ENCODE results near the gene CCNDBP1.
A peak's percentile ranks its signal among the peaks of the same experiment; 100 is the strongest.
"Not testable (repeated sequence)": the region's sequence is repeated elsewhere in the genome, so short reads cannot be mapped to it uniquely, and the experiment has no call there.

Gene CCNDBP1, protein sequence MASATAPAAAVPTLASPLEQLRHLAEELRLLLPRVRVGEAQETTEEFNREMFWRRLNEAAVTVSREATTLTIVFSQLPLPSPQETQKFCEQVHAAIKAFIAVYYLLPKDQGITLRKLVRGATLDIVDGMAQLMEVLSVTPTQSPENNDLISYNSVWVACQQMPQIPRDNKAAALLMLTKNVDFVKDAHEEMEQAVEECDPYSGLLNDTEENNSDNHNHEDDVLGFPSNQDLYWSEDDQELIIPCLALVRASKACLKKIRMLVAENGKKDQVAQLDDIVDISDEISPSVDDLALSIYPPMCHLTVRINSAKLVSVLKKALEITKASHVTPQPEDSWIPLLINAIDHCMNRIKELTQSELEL

DNA sequence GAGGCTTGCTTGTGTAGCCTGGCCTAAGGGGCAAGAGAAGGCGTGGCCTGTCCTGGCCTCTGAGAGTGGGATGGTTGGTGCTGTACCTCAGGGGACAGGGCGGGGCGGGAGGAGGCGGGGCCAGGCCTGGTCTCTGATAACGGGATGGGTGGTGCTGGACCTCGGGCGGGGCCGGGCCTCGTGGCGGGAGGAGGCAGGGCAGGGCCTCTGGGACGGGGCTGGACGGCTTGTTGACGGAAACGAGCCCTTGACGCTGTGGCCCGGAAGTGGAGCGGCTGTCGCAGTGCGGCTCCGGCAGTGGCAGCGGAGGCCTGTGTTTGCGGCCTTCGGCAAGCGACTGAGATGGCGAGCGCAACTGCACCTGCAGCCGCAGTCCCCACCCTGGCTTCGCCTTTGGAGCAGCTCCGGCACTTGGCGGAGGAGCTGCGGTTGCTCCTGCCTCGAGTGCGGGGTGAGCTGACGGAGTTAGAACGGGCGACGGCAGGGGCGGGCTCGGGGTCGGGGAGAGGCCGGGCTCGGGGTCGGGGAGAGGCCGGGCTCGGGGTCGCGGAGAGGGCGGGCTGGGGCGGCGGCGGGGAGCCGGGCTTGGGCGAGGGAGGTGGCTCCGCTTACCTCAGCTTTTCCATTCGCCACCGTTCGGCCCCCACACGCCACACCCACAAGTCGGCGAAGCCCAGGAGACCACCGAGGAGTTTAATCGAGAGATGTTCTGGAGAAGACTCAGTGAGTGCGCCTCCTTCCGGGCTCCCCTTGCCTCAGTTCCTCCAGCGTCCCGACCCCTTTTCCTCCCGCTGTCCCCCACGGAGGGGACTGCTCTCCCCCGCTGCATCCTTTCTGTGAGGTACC lies at the start of gene CCNDBP1:
Gene CCNDBP1 (plus strand): TSS at position 247 of the 846 bp plus-strand sequence. CDS start 96 bp downstream, at position 343.
- DNase-seq (ENCODE audit: low spot score) = peak; percentile 92

DNA sequence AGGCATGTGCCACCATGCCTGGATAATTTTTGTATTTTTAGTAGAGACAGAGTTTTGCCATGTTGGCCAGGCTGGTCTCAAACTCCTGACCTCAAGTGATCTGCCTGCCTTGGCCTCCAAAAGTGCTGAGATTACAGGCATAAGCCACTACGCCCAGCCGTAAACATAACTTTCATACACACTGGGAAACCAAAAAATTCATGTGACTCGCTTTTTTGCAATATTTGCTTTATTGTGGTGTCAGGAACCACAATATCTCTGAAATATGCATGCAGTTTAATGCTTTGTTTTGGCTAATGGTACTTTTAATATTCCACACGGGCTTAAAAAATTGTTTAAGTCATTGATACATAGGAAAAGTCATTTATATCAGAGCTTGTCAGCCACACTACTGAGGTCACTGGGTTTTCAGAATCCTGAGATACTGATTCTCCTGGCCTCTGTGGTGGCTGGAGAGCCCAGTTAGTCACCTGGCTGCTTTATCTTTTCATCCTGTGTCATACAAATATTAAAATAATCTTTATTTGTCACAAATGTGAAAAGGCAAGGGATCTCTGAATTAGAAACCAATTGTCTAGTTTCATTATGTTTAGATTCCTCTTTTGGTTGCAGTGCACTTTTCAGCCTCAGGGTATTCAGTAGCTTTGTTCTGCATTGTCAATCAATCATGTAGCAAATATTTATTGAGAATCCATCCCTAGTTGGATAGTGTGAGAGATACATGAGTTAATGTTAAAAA lies 41.8 kb upstream of the CCNDBP1 start:
- DNase-seq (ENCODE audit: low spot score) = no peak

DNA sequence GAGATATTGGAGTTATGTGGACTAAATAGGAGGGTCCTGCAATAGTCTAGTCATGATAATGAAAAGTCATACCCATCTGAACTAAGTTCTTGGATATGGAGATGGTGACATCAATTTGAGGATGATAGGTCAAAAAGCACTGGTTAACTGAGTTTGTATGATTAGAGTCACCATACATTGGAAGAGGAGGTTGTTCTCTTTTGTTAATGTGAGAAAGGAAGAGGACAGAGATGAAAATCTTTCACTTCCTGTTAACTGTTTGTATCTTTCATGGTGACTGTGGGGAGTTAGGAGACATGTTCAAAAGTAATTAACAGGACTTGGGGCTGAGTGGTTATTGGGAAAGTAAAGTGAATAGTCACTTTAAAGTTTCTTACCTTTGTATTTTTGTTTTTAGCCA lies 40.7 kb upstream of the CCNDBP1 start:
- no peak for DNase-seq (ENCODE audit: low spot score)

DNA sequence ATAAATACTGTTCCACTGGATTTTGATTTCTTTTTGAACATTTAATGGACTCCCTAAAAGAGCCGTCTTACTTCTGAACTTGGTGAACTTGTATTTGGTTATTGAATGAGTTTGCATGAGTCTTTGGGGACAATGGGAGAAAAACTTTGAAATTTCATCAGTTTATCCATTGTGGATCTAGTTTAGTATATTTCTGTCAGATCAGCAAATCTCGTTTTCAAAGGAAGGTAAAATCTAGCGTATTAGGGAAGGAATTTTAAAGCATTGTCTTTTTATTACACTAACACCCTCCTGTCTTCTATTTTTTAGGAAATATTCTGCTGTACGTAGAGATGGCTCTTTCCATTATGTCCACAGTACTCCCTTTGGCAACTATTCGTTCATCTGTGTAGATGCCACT lies 39.0 kb upstream of the CCNDBP1 start:
- DNase-seq (ENCODE audit: low spot score) = no peak

DNA sequence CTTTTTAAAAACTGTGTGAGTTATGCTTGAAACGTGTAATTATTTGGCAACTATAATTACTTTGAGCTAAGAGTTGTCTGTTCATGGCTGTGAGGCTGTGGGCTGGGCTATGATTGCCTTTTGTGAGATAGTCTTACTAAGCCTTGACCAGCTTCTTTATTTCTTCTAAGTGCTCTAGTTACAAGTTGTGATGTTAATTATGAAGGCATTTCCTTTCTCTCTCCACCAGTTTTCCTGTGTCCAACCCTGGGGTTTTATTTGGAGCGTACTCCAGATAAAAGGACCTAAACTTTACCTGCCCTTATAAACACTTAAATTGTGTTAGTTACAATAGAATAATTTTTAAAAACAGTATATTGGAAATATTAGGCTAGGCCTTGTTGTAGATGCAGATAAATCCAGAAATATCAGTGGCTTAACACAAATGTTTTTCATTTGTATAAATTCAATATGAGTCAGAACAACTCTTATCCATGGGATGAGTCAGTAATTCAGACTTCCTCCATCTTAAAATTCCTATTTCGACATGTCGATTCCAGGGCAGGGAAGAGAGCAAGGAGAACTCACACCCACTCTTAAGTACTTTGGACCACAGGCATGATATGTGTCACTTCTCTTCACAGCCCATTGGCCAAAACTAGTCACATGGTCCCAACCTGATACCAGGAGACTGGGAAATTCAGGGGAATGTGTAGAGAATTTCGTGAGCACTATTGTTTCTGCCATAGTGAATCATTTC lies 34.8 kb upstream of the CCNDBP1 start:
- peak; percentile 17 for DNase-seq (ENCODE audit: low spot score)

DNA sequence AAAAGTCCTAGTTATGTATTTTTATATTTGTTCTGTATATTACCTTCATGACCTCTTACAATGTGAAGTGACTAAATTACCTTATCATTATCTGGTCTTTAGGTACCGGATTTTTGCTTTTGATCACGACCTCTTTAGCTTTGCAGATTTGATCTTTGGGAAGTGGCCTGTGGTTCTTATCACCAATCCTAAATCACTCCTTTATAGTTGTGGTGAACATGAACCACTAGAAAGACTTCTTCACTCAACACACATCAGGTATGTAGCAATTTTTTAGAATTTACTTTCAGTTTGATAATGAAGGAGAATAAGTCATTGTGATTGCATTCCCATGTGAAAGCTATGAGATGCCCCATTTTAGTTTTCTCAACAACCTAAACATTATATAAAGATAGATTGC lies 33.5 kb upstream of the CCNDBP1 start:
- DNase-seq (ENCODE audit: low spot score) = no peak

DNA sequence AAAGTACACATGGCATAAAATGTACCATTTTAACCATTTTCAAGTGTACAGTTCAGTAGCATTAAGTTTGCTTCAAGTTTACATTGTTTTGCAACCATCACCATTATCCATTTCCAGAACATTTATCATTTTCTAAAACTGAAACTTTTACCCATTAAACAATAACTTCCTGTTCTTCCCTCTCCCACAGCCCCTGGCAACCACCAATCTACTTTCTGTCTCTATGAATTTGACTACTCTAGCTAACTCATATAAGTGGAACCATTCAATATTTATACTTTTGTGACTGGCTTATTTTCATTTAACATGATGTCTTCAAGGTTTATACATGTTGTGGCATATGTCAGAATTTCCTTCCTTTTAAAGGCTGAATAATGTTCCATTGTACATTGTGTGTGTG lies 31.9 kb upstream of the CCNDBP1 start:
- DNase-seq (ENCODE audit: low spot score) = no peak

DNA sequence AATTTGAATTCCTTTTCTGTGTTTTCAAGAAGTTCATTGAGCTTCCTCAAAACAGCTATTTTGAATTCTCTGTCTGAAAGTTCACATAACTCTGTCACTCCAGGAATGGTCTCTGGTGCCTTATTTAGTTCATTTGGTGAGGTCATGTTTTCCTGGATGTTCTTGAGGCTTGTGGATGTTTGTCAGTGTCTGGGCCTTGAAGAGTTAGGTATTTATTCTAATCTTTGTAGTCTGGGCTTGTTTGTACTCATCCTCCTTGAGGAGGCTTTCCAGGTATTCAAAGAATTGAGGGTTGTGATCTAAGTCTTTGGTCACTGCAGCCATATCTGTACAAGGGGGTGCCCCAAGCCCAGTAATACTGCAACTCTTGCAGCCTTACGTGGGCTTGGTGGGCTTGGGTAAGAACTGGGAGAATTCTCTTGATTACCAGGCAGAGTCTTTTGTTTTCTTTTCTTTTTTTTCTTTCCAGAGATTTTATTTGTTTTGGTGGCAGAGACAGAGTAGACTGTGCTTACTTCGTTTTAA lies 19.3 kb upstream of the CCNDBP1 start:
- DNase-seq (ENCODE audit: low spot score) = no peak

DNA sequence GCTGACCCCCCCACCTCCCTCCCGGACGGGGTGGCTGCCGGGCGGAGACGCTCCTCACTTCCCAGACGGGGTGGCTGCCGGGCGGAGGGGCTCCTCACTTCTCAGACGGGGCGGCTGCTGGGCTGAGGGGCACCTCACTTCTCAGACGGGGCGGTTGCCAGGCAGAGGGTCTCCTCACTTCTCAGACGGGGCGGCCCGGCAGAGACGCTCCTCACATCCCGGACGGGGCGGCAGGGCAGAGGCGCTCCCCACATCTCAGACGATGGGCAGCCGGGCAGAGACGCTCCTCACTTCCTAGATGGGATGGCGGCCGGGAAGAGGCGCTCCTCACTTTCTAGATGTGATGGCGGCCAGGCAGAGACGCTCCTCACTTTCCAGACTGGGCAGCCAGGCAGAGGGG lies 17.9 kb upstream of the CCNDBP1 start:
- not testable (repeated sequence) for DNase-seq (ENCODE audit: low spot score)

DNA sequence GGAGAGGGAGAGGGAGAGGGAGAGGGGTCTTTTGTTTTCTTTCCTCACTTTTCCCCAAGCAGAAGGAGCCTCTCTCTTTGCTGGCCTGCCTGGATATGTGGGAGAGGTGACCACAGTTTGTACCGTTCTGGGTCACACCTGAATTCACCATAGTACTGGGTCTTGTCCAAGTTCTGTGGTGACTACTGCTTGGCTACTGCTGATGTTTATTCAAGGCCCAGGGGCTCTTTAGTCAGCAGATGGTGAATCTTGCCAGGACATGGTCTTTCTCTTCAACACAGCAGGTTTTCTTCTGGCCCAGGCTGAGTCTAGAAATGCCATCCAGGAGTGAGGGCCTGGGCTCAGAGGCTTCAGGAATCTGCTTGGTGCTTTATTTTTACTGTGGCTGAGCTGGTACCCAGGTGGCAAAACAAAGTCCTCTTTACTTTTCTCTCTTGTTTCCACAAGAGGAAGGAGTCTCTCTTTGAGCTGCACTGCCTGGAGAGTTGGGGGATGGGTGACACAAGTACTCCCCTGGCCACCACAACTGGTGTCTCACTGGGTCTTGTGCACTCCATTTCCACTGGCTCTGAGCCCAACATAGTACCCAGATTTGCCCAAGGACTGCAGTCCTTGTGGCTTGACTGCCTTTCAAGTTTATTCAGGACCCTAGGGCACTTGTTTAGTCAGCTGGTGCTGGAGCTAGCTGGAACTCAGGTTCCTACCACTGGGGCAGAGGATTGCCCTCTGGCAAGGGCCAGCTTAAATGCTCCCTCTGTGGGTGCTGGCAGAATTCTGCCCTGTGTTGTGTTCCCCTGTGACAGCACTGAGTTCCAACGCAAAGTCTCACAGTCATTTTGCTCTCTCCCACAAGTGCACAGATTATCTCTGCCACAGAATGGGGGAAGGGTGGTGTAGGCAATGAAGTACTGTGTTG lies 16.8 kb upstream of the CCNDBP1 start:
- no peak for DNase-seq (ENCODE audit: low spot score)

DNA sequence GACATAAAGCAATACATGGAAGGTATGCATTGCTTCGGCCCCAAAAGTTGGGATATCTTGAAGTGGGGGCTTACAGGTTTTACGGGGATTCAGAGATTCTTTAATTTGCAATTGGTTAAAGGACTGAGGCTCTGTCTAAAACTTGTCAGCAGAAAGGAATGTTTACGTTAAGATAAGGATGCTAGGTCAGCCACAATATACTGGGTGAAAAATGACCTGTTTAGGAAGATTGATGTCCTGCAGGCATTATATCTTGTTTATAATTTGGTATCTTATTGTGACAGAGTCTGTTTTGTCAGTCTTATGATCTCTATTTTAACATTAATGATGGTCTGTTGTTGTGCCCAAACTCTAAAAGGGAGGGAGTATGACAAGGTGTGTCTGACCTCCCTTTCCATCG lies 15.3 kb upstream of the CCNDBP1 start:
- no peak for DNase-seq (ENCODE audit: low spot score)

DNA sequence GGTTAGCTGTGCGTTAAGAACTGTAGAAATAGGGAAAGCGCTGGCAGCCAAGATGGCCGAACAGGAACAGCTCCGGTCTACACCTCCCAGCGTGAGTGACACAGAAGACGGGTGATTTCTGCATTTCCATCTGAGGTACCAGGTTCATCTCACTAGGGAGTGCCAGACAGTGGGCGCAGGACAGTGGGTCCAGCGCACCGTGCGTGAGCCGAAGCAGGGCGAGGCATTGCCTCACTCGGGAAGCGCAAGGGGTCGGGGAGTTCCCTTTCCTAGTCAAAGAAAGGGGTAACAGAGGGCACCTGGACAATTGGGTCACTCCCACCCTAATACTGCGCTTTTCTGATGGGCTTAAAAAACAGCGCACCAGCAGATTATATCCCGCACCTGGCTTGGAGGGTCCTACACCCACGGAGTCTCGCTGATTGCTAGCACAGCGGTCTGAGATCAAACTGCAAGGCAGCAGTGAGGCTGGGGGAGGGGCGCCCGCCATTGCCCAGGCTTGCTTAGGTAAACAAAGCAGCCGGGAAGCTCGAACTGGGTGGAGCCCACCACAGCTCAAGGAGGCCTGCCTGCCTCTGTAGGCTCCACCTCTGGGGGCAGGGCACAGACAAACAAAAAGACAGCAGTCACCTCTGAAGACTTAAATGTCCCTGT lies 9.4 kb upstream of the CCNDBP1 start:
- not testable (repeated sequence) for DNase-seq (ENCODE audit: low spot score)

DNA sequence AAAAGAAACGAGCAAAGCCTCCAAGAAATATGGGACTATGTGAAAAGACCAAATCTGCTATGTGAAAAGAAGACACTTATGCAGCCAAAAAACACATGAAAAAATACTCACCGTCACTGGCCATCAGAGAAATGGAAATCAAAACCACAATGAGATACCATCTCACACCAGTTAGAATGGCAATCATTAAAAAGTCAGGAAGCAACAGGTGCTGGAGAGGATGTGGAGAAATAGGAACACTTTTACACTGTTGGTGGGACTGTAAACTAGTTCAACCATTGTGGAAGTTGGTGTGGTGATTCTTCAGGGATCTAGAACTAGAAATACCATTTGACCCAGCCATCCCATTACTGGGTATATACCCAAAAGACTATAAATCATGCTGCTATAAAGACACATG lies 8.1 kb upstream of the CCNDBP1 start:
- DNase-seq (ENCODE audit: low spot score) = not testable (repeated sequence)

DNA sequence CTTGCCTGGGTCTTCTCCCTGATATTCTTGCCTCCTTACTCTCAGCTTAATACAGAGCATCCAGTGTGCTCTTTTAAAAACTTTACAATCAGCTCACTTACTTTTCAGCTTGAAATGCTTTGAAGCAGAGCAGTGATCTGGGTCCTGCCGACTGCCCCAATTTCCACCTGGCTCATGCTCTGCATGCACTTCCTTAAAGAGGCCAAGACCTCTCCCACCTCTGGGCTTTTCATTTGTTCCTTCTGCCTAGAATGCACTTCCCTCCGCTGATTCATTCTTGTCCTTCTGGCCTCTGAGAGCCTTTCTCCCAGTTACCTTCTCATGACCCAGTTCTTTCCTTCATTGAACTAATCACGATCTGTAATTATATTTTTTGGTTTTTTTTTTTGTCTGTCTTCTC lies 1.9 kb upstream of the CCNDBP1 start:
- no peak for DNase-seq (ENCODE audit: low spot score)

DNA sequence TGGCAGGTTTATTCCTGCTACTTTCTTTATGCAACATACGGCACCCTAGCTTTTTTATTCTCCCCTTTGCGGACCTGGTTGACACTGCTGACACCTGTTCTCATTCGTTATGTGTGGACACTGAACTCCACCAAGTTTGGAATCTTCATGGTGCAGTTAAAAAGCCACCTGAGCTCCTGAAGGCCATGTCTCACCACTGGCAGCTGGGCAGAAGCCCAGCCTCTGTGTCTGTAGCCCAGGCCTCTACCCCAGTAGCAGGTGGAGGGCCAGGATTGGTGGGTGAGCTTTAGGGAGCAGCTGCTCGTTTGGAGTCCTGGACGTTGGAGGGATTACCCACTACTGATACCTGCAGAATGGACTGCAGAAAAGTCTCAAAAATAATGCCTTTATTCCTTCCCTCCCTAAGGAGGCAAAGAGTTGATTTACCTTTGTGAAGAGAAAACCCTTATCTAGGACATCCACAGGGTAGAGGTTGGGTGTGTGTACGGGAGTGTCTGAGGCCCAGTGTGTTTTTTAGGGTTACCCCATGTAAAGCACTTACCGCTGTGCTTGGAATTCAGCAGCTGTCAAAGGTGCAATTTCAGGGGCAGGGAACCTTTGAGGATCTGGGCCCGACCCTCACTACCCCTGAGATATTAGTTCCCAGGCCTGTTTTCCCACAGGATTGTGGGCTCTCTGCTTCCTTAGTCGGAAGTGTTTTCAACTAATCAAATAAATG lies 637 bp upstream of the CCNDBP1 start:
- DNase-seq (ENCODE audit: low spot score) = no peak

DNA sequence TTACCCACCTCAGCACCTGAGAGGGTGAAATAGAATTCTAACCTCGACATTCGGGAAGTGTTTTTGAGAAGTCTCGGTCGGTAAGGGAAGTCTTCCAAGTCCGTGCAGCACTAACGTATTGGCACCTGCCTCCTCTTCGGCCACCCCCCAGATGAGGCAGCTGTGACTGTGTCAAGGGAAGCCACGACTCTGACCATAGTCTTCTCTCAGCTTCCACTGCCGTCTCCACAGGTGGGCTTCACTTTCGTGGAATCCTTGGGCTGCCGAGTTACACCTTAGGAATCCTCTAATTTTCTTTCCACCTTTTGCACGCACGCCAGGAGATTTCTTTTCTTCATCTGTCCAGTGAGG lies 775 bp downstream of the CCNDBP1 start:
- peak; percentile 31 for DNase-seq (ENCODE audit: low spot score)

DNA sequence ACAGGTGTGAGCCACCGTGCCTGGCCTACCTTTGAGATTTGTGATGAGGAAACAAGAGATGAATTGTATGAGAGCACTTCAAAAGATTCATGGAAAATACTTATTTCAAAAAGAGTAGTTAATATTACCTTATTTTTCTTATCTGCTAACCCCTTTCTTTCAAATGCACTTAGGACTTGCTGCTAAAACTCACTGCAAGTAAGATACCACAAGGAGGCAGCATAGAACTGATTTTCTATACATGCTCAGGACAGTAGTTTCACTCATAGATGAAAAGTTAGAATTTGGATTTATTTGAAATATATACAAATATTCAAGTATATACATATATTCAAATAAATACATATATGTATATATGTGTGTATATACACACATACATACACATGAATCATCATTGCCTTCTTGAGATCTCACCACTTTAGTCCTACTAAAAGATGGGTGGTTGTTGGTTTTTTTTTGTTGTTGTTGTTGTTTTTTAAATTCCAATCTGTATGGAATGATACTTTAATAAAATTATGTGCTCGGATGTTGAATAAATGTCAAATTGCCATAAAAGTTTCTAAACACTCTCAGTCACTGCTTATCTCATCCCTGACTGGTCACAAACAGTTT lies 2.4 kb downstream of the CCNDBP1 start:
- DNase-seq (ENCODE audit: low spot score) = peak; percentile 38

DNA sequence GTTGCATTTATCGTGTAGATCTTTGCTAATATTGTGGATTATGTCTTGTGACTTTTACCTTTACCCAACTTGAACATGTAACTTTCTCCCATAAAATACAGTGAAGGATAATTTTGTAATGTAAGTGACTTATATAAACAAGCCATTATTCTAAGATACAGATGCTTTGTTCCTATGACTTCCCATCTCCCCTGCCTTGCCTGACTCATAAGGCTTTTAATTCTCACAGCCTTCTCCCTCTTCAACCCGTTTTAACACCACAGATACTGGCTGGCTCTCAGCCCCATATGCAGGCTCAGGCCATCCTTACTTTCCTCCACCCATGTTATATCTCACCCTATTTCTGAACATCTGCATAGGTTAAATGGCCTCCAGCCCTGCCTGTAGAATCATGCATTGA lies 4.1 kb downstream of the CCNDBP1 start:
- no peak for DNase-seq (ENCODE audit: low spot score)

DNA sequence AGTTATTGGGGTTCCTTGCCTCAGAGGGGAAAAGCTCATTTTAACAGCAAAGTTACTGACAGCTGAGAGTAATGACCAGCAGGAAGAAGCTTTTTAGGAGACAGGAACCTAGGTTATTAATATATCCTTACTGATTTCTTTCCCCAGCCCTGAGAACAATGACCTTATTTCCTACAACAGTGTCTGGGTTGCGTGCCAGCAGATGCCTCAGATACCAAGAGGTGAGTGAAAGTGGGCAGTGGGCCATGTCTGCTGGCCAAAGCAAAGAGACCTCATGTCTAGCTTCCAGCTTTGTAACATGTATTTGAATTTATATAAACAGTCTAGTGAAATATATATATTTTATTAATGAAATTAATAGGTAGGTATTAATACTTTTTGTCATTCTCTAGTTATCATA lies 5.0 kb downstream of the CCNDBP1 start:
- no peak for DNase-seq (ENCODE audit: low spot score)
